SK-N-SH treated with all-trans-retinoic acid at 6 μM for 48 hours (cell line): ENCODE data around the gene TMEM62.

Experiments used
- BACH2 ChIP-seq: fragments of 250-450 bp; sonication (Bioruptor Pico); IDR thresholded peaks from 2 replicates; pipeline ENCODE4 v1.9.0; 2021; ENCODE audit warnings: mild to moderate bottlenecking, borderline replicate concordance
- ZC3H10 ChIP-seq: fragments of 250-450 bp; sonication (Bioruptor Pico); IDR thresholded peaks from 2 replicates; pipeline ENCODE4 v1.5.1; 2021; ENCODE audit warnings: mild to moderate bottlenecking, moderate library complexity
- ZFP3 ChIP-seq: fragments of 250-450 bp; sonication (Bioruptor Pico); IDR thresholded peaks from 2 replicates; pipeline ENCODE4 v1.5.0; 2020; ENCODE audit warnings: mild to moderate bottlenecking, moderate library complexity
- ZNF70 ChIP-seq: fragments of 450-650 bp; formaldehyde crosslinking; IDR thresholded peaks from 2 replicates; pipeline ENCODE4 v1.5.0; 2020; ENCODE audit warnings: mild to moderate bottlenecking, moderate library complexity
- TF ChIP-seq, protein P1 (sequence below): fragments of 250-450 bp; sonication (Bioruptor Pico); IDR thresholded peaks from 2 replicates; pipeline ENCODE4 v1.8.0; 2020; ENCODE audit warnings: mild to moderate bottlenecking, moderate library complexity, borderline replicate concordance

DNA sequence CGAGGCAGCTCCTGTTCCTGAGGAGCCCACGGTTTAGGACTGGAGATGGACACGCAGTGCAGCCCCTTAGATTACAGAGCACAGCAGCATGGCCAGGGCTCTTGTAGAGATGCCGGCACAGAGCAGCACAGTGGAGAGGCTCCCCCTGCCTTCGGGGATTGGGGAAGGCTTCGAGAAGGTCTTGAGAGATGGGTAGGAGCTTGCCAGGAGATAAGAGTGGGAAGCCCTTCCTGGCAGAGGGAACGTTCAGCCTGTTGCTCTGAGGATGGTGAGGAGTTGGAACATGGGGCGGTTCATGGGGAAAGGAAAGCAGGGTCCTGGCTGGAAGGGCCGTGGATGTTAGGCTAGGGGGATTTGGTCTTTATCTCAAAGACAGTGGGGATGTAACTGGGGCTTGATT, 77.4 kb downstream of the TMEM62 start:
- TF ChIP-seq, protein P1, sequence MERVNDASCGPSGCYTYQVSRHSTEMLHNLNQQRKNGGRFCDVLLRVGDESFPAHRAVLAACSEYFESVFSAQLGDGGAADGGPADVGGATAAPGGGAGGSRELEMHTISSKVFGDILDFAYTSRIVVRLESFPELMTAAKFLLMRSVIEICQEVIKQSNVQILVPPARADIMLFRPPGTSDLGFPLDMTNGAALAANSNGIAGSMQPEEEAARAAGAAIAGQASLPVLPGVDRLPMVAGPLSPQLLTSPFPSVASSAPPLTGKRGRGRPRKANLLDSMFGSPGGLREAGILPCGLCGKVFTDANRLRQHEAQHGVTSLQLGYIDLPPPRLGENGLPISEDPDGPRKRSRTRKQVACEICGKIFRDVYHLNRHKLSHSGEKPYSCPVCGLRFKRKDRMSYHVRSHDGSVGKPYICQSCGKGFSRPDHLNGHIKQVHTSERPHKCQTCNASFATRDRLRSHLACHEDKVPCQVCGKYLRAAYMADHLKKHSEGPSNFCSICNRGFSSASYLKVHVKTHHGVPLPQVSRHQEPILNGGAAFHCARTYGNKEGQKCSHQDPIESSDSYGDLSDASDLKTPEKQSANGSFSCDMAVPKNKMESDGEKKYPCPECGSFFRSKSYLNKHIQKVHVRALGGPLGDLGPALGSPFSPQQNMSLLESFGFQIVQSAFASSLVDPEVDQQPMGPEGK (CRISPR knock-in tag), result no peak
- TF ChIP-seq BACH2 (no peak), ZNF70 (CRISPR knock-in tag) (no peak), ZFP3 (no peak), ZC3H10 (CRISPR knock-in tag) (no peak)
